Activated naive CD4-positive, alpha-beta T cell treated with anti-CD3 and anti-CD28 coated beads, Interleukin-2, amount 50 U/mL, for 72 hours (primary cell): ENCODE results near the gene ANKRD26. TPM values are rescaled to one million over a fixed set of nuclear protein-coding genes. Genes with fewer than 3 reads are reported as not detected.

Experiments
- ATAC-seq, 2 donors: fragments of 150-1000 bp; cut with Tn5 transposase; 2 replicates each; pipeline ENCODE4 v1.10.0; 2021; ENCODE audit warnings: mild to moderate bottlenecking in 2 of 2, moderate library complexity in 2 of 2
- DNase-seq, 2 donors: peaks; one replicate each; pipeline ENCODE4 v3.0.0; 2021 to 2022; ENCODE audit warnings: low spot score in 2 of 2
- H3K27ac Mint-ChIP-seq, 2 donors: one replicate each; pipeline ENCODE4 v1.8.0; 2022; ENCODE audit warnings: mild to moderate bottlenecking in 2 of 2, mixed read lengths in 2 of 2
- H3K36me3 Mint-ChIP-seq, 2 donors: one replicate each; pipeline ENCODE4 v1.8.0; 2022; ENCODE audit warnings: mixed read lengths in 2 of 2
- H3K9me3 Mint-ChIP-seq, 2 donors: one replicate each; pipeline ENCODE4 v1.8.0; 2022; ENCODE audit warnings: mixed read lengths in 2 of 2
- total RNA-seq, 2 donors: library from RNA; stranded (reverse); gene quantifications; one replicate each; pipeline ENCODE4 v1.2.3, GENCODE V29; 2022

Gene ANKRD26
- 10 to 100 TPM in 1 of 2 donors, 1 to 10 TPM in 1; 9.5 to 10.5 TPM for total RNA-seq

DNA sequence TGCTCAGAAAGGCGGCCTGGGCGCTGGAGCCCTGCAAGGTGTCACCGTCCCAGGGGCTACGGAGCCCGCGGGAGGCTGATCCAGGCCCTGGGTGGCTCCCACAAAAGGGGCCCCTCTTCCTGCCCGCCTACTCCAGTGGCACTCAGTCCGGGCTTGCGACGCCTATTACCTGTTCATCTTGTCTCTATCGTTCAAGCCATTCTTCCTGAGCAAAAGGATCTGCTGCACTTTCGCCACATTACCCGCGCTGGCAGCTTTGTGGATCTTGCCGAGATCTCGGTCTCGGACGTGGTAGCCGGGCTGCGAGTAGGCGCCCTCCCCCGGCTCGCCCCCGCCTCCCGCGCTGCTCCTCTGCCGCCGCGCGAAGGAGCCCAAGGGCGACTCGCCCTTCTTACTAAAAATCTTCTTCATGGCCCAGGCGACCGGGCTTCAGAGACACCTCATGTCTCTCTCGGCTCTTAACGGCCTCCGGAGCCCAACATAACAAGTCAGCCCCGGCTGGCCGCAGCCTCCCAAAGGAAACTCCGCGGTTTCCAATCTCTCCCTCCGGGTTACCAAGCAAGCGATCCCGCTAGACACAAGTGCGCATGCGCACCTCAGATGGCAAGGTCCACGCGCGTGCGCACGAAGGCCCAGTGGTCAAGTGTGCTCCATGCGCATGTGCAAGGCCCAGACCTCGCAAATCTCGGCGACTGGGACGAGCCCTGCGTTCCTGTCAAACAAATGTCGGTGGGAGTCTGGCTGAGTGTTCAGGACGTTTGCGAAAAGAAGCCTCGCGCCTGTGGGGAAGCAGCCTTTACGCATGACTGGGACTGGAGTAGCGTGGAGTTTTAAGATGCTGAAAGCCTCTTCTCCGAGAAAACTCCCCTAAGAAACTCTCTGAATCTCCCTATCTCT, at the start of gene ANKRD26:
Gene ANKRD26, minus strand, starts transcription at position 579 of the 897 bp plus-strand sequence. Its CDS starts 168 bp downstream, at position 411.
- H3K36me3 Mint-ChIP-seq: peaks cover 5 to 20% of the 10 kb centered on the region in 2 donors
- H3K27ac Mint-ChIP-seq: peak within 1 kb of the TSS; percentile 92 to 99
- ATAC-seq (peak; percentile 54 to 71), DNase-seq (peak; percentile 95 to 98)
- peaks cover 0 to 6% of the 10 kb centered on the region in 2 donors for H3K9me3 Mint-ChIP-seq

DNA sequence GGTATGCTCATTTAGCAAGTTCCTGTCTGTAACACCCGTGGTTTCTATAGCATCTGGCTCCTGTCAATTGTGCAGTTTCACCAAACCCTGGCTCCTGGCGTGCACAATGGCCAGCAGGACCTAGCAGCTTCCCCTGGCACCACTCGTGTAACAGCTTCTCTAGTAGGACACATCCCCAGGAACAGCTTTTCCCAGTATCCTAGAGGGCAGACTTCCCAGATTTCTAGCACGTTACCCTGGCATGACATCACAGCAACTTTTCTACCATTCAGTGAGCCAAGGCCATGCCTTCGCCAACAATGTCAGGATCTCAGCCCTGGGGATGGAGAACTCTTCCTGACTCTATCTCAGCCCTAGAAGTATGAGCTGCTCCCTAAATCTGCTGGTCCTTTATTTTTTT, 47.4 kb upstream of the ANKRD26 start:
- Mint-ChIP-seq H3K9me3 (no peaks in the 10 kb centered on the region), H3K36me3 (peaks cover 10 to 24% of the 10 kb centered on the region in 2 donors), H3K27ac (peak overlapping the region; percentile 3 to 50)
- no peak for DNase-seq
- no peak for ATAC-seq

DNA sequence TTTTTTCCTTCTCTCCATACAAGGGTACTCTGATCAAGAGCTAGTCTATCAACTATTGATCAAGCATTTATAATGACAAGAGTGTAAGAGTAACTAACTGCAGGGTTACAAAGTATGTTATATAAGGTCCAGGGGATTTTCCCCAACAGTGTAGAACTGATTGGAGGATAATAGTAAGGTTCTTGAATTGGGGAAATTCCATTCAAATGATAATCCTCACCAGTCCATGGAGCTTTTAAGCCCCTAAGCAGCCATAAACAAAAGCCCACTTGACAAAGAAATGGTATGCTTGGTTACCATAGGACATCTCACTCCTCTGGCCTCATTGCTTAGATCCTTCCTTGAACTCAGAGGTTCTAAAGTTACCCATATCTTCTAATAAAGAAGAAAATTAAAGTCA, 45.6 kb upstream of the ANKRD26 start:
- Mint-ChIP-seq H3K36me3 (peaks cover 4 to 11% of the 10 kb centered on the region in 2 donors), H3K27ac (peak overlapping the region in 1 of 2 donors; percentile 36)
- ATAC-seq: no peak

DNA sequence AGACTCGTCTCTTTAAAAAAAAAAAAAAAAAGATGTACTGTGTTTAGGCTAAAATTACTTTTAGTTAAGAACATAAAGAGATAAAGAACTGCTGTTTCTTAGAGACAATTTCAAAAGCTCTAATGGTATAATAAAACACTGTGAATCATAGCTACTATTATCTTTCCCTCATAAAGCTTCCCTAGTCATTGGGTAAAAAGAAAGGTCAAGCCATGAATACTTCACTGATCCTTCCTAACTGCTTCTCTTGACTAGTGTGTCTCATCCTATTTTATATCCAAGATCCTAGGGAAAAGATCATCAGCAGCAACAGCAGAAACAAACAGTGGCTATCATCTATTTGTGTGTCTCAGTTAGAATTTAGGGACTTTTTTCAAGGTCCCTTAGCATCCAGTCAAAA, 43.4 kb upstream of the ANKRD26 start:
- DNase-seq (no peak), ATAC-seq (no peak)
- Mint-ChIP-seq H3K9me3 (no peaks in the 10 kb centered on the region), H3K27ac (peak overlapping the region in 1 of 2 donors; percentile 41), H3K36me3 (peaks cover 4 to 5% of the 10 kb centered on the region in 2 donors)

More for the DNA sequence above, 45.6 kb upstream of the ANKRD26 start:
- no peak for DNase-seq
- no peaks in the 10 kb centered on the region for H3K9me3 Mint-ChIP-seq

DNA sequence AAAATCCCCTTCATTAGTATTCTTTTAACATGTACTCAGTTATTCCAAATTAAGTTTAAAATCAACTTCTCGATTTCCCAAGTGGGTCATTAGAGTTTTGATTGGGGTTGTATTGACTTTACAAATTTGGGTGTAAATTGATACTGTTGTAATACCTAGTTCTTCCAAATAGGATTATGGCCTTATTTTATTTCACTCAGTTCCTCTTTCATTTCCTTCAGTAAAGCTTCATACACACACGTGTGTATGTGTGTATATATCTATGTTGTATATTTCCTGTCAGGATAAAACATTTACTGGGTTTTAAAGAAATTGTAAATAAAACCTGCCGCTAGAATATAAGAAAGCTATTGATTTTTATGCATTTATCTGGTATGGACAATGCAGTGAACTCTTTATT, 38.0 kb upstream of the ANKRD26 start:
- H3K9me3 Mint-ChIP-seq: no peaks in the 10 kb centered on the region
- ATAC-seq (no peak), DNase-seq (no peak)
- H3K36me3 Mint-ChIP-seq: peaks cover 5% of the 10 kb centered on the region in 2 donors
- H3K27ac Mint-ChIP-seq: peak overlapping the region in 1 of 2 donors; percentile 50

DNA sequence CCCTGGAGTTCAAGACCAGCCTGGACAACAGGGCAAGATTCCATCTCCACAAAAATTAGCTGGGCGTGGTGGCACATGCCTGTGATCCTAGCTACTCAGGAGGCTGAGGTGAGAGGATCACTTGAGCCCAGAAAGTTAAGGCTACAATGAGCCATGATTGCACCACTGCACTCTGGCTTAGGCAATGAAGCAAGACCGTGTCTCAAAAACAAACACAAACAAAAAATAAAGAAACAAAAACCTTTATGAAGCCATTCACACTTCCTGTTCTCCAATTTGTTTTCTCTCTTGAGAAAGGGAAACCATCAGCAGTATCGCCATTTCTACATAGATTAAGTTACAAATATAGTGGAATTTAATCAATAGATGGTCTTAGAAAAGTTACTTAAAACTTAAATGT, 34.1 kb upstream of the ANKRD26 start:
- peaks cover 6 to 14% of the 10 kb centered on the region in 2 donors for H3K36me3 Mint-ChIP-seq
- ATAC-seq (no peak), DNase-seq (no peak)
- H3K27ac Mint-ChIP-seq: peak overlapping the region in 1 of 2 donors; percentile 37
- H3K9me3 Mint-ChIP-seq: no peaks in the 10 kb centered on the region

DNA sequence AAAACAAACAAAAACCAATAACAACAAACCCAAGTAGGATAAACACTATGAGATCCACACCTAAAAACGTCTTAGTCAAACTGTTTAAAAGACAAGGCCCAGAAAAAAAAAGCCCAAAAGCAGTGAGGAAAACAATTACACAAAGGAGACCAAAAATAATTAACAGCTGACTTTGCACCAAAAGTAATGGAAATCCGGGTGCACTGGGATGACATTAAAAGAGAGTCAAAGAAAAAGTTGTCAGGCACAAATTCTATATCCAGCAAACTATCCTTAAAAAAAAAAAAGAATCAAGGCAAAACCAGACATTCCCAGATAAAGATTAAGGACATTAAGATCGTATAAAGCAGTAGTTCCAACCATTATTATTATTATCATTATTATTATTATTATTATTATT, 7.9 kb upstream of the ANKRD26 start:
- ATAC-seq: no peak
- H3K9me3 Mint-ChIP-seq: peaks cover 0 to 7% of the 10 kb centered on the region in 2 donors
- peaks cover 8 to 59% of the 10 kb centered on the region in 2 donors for H3K36me3 Mint-ChIP-seq
- no peak overlapping the region for H3K27ac Mint-ChIP-seq
- DNase-seq: no peak

DNA sequence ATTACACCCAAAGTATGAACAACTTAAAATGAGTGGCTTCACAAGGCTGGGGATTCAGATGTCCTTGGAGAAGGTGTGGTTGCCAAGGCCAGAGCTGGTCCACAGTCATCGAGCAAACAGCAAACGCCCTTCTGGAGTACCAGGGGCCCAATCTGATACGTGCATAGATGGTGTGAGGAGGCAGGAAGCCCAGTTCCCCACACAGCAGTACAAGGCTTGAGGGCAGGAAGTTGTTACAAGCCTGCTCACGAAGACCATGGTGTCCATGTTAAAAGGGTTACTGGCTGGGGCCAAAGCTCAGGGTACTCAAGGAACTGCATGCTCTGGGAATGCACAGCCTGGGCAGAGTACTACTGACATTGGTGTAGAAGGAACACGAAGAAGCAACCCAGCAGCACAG, 4.6 kb upstream of the ANKRD26 start:
- Mint-ChIP-seq H3K27ac (peak overlapping the region in 1 of 2 donors; percentile 36), H3K9me3 (peaks cover 0 to 13% of the 10 kb centered on the region in 2 donors), H3K36me3 (peaks cover 12 to 50% of the 10 kb centered on the region in 2 donors)
- ATAC-seq: no peak
- no peak for DNase-seq

DNA sequence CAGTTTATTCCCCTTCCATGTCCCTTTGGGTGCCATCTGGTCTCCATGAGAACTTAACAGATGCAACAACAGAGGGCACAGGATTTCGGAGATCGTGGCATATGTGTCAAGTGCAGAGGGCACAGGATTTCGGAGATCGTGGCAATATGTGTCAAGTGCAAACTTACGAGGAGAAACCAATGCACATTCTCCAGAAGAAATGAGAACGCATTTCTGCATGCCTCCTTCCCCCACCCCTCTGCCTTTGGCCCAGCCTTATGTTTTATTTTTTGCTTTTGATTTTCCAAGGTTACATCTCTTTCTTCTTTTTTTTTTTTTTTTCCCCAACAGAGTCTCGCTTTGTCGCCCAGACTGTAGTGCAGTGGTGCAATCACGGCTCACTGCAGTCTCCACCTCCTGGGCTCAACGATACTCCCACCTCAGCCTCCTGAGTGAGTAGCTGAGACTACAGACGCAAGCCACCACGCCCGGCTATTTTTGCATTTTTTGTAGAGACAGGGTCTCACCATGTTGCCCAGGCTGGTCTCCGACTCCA, 586 bp upstream of the ANKRD26 start:
- H3K9me3 Mint-ChIP-seq: peaks cover 0 to 6% of the 10 kb centered on the region in 2 donors
- H3K27ac Mint-ChIP-seq: peak overlapping the region; percentile 92 to 99
- H3K36me3 Mint-ChIP-seq: peaks cover 5 to 27% of the 10 kb centered on the region in 2 donors
- DNase-seq: peak in 1 of 2 donors; percentile 7
- peak; percentile 1 to 50 for ATAC-seq

DNA sequence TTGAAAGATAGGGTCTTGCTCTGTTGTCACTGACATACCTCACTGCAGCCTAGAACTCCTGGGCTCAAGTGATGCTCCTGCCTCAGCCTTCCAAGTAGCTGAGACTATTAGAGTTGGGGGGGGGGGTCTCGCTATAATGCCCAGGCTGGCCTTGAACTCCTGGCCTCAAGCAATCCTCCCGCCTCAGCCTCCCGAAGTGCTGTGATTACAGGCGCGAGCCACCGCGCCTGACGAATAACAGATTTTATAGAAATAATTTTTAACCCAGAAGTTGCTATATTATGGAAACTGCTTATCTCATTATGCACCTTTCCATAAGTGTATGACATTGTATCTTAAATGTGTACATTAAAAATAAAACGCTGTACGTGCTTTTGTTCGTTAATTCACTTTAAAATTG, 846 bp downstream of the ANKRD26 start:
- H3K27ac Mint-ChIP-seq: peak overlapping the region; percentile 92 to 99
- no peak for ATAC-seq

DNA sequence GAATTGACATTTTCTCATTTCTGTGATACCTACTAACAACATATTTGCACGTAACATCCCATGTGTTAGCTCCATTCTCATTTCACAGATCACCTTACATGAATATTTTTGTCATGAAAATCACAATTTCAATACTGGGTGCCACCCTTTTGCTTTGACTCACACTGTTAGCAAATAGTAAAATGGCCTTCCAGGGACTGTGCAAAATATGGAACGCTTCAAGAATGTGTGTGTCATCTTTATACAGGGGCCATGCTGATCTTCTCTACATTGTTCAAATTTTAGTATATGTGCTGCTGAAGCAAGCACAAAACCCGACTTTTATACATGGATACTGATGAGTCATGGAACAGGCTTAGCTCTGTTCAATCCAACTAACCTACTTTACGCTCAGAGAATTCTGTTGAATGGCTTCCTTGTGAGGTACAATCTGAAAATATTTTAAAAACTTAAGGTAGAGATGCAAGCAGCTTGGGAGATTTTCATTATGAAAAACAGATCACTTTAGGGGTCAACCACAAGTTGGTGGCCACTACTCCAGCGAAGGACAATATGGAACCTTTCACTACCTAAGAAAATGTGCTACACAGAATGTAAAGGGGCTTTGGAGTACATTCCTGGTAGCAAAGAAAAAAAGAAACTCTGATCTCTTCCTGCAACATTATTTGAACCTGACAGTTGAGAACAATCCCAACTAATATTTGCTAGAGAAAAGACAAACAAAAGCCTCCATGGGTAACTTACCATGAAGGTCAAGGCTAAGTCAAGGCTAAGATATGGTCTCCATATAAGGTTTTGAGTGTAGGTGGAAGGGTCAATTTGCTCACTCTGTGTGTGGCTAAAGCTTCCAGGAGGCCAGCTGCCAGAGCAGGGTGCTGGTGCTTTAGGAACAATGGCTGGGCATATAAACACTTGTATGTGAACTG, 11.9 kb downstream of the ANKRD26 start:
- DNase-seq (no peak), ATAC-seq (no peak)
- peaks cover 0 to 18% of the 10 kb centered on the region in 2 donors for H3K36me3 Mint-ChIP-seq
- H3K9me3 Mint-ChIP-seq: no peaks in the 10 kb centered on the region
- H3K27ac Mint-ChIP-seq: no peak overlapping the region

More for the DNA sequence above, 846 bp downstream of the ANKRD26 start:
- Mint-ChIP-seq H3K9me3 (peaks cover 0 to 6% of the 10 kb centered on the region in 2 donors), H3K36me3 (peaks cover 5 to 16% of the 10 kb centered on the region in 2 donors)
- no peak for DNase-seq

DNA sequence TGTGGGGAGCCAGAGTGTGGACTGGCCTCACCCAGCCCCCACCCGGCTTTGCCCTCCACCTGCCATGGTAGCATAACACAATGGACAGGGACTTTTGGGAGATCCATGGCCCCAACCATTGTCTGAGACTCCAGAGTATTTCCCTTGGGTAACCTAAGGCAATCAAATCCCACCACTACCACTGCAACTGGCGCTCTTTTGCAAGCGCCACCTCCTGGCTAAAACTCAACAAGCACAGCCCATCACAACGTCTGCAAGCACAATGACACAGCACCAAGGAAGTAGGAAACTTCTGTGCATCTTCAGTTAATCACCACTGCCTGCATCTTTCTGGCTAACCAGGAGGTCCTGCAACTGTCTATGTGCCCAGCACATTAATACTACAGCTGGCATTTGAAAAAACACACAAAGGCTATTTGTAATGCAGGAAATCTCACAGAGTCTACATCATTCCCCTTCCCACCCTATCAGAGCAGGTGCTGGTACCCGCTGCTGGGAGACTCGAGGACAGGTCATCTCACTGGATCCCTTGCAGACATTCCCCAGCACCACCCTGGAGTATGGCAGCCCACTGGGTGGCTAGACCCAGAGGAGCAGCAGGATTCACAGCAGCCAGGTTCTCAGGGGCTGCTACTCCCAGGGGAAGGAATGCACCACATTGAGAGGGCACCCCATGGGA, 27.7 kb downstream of the ANKRD26 start:
- peaks cover 22 to 43% of the 10 kb centered on the region in 2 donors for H3K36me3 Mint-ChIP-seq
- no peak for ATAC-seq
- no peak for DNase-seq

DNA sequence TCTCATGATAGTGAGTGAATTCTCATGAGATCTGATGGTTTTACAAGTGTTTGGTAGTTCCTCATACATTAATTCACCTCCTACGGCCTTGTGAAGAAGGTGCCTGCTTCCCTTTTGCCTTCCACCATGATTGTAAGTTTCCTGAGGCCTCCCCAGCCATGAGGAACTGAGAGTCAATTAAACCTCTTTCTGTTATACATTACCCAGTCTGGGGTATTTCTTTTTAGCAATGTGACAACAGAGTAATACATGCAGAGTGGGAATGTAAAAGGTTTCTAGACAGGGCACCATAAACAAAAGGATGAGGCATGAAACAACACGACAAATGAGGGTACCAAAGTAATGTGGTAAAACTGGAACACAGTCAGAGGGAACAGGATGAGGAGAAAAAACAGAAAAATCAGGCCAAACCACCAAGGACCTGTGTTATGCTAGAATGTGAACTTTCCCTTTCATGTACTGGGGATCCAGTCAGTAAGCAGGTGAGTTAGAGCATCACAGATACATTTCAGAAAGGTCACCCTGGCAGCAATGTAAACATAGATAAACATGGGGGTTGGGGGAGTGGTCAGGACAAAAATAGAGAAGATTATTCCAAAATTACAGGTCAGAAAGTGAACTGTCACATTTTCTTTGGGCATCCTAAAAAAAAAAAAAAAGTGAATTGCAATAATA, 31.9 kb downstream of the ANKRD26 start:
- DNase-seq: no peak
- Mint-ChIP-seq H3K27ac (peak overlapping the region in 1 of 2 donors; percentile 4), H3K9me3 (peaks cover 0 to 5% of the 10 kb centered on the region in 2 donors), H3K36me3 (peaks cover 12 to 19% of the 10 kb centered on the region in 2 donors)
- no peak for ATAC-seq

More for the DNA sequence above, 27.7 kb downstream of the ANKRD26 start:
- peaks cover 0 to 9% of the 10 kb centered on the region in 2 donors for H3K9me3 Mint-ChIP-seq
- no peak overlapping the region for H3K27ac Mint-ChIP-seq

DNA sequence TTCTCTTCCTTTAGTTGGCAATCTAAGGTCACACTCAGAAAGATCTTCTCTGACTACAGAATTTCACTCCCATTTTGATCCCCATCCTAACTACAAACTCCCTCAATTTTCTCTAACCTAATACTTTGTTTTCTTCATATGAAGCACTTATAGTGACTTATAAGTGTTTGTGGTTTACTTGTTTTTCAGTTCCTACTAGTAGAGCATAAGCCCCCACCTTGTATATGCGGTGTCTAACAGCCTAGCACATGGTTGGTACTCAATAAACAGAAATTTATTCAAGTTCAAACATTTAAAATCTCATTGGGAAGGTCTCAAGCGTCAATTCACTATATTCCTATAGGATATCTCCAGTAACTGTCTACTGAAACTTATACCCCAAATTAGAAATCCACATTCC, 35.2 kb downstream of the ANKRD26 start:
- ATAC-seq (no peak), DNase-seq (no peak)
- peaks cover 0 to 5% of the 10 kb centered on the region in 2 donors for H3K9me3 Mint-ChIP-seq
- no peak overlapping the region for H3K27ac Mint-ChIP-seq
- H3K36me3 Mint-ChIP-seq: peaks cover 7 to 27% of the 10 kb centered on the region in 2 donors

DNA sequence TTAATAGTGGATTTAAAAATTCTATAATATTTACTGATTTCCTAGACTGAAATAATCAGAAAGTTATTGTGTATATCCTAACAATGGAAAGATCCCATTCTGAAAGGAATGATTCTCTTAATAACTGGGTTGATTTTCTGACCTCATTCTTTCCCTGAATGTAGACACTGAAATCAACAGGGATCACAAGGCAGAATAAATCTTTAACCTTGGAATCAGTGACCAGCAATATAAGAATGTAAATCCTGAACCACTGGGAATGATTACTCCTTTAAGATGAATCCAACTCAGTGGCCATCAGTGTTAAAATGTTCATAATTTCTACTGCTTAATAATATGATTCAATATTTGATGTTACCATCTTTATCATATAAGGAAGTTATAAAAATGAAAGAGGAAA, 47.6 kb downstream of the ANKRD26 start:
- DNase-seq: no peak

More for the DNA sequence above, 47.6 kb downstream of the ANKRD26 start:
- Mint-ChIP-seq H3K9me3 (no peaks in the 10 kb centered on the region), H3K27ac (no peak overlapping the region), H3K36me3 (no peaks in the 10 kb centered on the region)
- no peak for ATAC-seq
